Stimulated activated CD4-positive, alpha-beta T cell treated with anti-CD3 and anti-CD28 coated beads, Interleukin-1b, Interleukin-23, amount 100 ng/mL, for 48 hours (primary cell): ENCODE results near the gene IFIT3.
"Not testable (repeated sequence)": the region's sequence is repeated elsewhere in the genome, so short reads cannot be mapped to it uniquely, and the experiment has no call there.

Experiments
- DNase-seq: peaks from one replicate; pipeline ENCODE4 v3.0.0-alpha.2; 2020

IFIT3 gene

DNA sequence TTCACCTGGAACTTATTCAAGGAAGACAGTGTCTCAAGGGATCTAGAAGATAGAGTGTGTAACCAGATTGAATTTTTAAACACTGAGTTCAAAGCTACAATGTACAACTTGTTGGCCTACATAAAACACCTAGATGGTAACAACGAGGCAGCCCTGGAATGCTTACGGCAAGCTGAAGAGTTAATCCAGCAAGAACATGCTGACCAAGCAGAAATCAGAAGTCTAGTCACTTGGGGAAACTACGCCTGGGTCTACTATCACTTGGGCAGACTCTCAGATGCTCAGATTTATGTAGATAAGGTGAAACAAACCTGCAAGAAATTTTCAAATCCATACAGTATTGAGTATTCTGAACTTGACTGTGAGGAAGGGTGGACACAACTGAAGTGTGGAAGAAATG is 10.9 kb downstream of the IFIT3 start:
- no peak for DNase-seq

DNA sequence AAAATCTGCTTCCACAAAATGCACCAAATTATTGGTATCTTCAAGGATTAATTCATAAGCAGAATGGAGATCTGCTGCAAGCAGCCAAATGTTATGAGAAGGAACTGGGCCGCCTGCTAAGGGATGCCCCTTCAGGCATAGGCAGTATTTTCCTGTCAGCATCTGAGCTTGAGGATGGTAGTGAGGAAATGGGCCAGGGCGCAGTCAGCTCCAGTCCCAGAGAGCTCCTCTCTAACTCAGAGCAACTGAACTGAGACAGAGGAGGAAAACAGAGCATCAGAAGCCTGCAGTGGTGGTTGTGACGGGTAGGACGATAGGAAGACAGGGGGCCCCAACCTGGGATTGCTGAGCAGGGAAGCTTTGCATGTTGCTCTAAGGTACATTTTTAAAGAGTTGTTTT is 12.1 kb downstream of the IFIT3 start:
- DNase-seq = no peak

DNA sequence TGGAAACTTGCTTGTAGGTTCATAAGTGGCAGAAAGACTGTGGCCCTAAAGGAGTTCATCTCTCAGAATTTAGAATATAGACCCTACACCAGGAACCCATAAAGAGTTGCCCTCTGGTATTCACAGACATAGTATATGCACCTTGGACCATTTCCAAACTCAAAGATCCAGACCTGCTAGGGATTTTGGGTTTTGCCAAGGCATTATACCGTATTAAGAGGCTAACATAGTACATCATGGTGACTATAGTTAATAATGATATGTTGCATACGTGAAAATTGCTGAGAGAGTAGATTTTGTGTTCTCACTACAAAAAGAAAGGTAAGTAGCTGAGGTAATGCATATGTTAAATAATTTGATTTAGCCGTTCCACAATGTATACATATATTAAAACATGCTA is 13.9 kb downstream of the IFIT3 start:
- no peak for DNase-seq

DNA sequence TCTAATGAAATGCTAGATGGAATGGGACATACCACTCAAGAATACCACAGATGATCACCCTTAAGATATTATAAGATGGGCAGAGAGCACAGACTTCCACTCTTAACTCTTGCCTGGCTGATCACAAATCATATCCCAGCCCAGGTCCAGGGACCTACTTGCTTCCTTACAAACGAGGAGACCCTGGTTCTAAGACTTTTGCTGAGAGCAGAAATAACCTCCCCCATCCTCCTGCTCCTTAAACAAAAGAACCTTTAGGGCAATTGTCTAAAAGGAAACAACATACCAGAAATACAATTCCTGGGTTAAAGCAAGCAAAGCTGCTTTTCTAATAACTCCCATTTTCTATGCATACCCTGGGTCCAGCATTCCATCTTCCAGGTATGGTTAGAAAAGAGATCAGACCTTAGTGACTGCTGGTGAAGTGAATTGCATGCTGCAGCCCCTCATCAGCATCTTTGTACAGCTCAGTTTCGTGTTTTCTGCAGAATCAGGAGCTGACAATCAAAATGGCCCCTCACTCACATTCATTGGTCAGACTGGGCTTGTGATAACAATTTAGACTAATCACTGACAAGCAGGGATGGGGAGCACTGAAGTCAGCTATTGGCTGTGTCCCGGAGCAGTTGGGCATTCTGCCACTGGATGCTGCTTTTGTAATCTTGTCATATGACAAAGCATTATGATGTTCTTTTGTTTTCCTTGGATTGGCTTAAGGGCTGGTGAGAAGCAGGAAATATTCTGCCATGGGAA is 14.6 kb downstream of the IFIT3 start:
- no peak for DNase-seq

DNA sequence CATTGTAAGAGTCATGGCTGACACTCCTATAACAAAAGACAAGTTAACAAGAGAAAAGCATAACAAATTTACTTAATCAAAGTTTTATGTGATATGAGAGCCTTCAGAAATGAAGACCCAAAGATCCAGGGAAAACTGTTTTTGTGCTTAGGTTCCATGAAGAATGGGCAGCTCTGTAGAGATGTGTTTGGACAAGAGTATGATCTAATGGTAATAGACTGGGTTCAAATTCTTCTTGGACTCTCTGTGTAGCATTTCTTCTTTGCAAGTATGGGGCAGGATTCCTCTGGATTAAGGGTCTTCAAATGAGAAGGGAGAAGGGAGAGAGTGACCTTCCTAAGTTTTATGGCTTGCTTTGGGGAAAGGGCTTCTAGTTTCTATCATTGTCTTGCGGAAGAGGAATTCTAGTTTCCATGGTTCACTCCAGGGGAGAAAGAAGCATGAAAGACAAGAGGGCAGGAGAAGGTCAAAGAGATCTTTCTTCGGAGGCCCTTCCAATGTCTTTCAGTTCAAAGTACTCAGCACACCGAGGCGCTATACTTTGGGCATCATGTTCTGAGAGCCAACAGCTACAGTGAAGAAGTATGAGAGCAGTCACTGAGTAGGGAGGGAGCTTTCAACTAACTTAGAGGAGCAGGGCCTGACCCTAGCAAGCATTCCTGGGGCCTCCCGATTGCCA is 15.4 kb downstream of the IFIT3 start:
- DNase-seq = no peak

DNA sequence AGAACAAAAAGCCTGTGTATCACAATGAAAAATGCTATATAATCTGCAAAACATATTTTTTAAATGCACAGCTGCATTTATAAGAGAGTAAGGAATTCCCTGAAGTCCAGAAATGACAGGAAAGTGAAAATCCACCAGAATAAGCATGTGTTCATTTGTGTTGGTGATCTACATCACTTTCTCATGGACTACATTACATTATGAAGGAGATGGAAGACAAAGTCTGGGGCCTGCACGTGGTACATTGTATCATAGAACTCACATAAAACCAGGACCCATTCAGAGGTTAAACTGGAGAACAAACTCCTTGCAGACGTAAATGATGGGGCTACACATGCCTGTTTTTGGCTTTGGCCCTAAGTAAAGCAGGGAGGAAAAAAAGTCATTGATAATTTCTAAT is 16.4 kb downstream of the IFIT3 start:
- no peak for DNase-seq

DNA sequence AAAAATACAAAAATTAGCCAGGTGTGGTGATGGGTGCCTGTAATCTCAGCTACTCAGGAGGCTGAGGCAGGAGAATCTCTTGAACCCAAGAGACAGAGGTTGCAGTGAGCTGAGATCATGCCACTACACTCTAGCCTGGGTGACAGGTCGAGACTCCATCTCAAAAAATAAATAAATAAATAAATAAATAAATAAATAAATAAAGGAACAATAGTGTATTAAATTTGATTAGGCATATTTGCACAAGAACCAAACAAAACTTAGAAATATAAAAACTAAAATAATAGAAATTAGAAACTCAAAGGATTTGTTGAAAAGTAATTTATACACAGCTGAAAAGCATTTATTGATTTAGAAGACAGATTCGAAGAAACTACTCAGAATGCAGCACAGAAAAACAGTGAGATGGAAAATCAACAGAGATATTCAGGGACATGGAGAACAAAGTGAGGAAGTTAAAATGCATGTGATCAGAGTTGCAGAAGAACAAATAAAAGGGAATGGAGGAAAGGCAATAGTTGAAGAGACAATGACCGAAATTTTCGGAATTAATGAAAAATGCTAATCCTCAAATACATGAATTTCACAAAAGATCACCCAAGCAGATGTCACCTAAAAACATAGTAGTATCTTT is 17.7 kb downstream of the IFIT3 start:
- DNase-seq = no peak

DNA sequence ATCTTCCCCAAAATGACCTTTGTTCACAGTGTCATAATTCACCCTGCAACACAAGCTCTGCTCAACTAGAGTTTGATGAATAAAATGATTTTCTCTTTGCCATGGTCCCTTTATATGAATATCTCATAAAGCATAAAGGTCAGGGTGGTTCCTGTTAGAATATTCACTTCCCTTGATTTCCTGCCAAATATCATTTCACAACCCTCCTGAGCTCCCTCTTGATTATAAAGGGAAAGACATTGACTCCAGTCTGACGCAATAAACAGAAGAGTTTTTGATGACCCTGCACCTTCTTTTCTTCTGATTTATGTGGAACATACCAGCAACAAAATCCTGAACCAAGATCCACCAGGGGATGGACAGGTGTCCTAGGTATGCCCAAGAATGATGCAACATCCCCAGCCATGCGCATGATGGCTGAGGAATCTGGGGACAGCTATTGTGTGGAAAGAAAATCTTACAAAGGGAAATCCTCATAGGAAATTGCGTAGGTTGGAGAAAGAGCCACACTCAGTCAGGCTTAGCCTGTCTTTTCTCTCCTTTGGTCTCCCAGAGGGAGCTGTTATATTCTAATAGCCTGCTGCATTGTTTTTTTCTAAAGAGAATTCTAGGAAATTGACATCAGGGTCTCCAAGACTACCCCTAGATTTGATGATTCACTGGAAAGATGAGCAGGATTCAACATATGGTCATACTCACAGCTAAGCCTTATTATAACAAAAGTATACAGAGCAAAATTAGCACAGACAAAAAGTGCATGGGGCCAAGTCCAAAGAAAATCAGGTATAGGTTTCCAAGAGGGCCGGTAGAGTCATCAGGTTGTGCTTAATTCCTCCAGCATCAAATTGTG is 18.8 kb downstream of the IFIT3 start:
- no peak for DNase-seq

DNA sequence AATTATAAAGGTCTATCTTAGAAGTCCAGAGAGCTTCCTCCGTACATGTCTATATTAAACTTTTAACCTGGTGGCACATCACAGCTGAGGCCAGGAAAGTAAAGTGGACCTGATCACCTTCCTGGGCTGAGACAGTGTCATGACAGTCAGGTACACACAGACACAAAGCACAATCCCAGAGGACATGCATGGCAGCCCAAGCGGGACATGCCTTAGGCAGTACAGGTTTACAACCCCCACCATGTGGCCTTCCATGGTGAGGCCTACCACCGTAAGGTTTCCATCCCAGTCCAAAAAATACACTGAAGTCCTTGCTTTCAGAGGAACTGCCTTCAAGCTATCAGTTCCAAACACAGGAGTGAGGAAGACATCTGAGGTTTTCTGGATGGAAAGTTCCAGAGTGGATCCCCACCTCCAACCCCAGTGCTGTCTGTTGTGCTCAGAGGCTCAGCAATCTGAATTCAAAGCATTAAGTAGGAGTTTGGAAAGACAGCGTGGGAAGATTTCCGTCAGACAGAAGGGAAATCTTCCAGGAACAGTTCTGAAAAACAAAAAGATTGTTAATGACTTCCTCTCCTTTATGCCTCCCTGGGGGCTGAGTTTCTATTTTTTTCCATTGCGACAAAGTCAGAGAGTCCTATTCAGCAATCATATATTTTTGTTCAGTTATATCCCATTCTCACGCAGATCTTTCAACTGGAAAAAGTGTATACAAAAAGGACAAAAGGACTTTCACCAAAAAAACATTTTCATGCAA is 20.1 kb downstream of the IFIT3 start:
- no peak for DNase-seq

DNA sequence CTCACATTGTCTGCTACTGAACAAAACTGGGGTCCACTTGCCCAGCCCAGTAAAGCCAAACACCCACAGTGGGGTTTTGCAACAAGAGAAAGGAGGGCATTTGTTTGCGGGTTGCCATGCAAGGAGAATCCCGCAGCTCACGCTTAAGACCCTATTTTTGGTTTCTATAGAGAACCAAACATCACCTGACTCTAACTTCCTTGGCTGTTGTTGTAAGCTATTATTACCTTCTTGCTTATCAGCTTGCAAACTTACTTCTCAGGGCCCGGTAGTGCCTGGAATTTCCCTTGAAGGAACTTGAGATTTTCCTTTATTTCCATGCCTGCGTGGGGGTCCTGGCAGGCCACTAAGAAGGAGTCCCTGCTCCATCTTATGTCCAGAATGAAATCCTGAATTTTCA is 20.7 kb downstream of the IFIT3 start:
- no peak for DNase-seq

DNA sequence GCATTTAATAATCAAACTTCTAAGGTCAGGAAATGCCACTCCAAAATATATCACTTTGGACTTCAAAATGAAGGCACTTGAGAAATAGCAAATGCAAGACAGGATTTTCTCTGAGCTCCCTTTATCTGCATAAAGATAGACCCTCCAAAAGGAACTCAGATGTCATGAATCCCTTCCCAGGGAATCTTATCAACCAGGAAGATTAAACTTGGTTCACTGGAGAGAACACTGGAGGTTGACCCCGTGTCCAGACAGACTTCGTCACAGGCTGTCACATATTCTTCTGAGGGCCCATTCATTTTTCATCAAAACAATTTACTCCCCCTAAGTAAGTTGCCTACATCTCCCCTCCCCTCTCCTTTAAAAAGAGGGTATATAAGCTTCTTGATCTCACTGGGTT is 21.2 kb downstream of the IFIT3 start:
- no peak for DNase-seq

DNA sequence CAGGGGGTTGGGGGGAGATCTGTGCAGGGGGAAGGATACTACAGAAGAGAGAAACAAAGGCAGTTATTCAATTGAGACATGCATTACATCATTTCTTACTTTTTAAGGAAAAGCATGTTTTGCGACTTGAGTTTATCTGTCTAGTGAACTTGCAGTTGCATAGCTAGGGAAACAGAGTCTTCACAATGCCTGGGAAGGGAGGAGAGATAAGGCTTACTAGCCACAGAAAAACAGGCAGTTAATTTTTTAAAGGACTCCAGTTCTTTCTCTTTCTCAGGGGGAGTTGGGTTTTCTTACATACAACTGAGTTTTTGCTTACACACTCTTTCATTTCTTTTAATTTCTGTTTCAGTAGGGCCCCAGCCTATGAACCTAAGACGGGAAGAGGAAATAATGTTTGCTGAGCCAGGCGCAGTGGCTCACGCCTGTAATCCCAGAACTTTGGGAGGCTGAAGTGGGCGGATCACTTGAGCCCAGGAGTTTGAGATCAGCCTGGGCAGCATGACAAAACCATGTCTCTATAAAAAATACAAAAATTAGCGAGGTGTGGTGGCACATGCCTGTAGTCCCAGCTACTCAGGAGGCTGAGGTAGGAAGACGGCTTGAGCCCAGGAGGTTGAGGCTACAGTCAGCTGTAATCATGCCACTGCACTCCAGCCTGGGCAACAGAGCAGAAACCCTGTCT is 23.0 kb downstream of the IFIT3 start:
- not testable (repeated sequence) for DNase-seq

DNA sequence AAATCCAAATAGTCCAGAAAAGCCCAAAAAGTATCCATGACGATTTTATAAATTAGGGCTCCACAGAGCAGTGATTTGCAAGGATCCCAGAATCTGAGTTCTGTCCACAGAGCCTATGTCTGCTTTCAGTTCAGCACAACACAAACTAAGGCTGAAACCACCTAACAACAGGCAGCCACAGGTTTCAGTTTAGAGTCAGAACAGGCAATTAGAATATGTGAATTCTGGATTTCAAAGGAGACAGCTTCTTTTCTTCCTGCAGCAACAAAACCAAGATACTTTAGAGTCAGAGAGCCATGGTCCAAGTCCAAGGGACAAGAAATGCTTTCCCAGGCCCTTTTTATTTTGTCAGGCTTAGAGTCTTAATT is 23.6 kb downstream of the IFIT3 start:
- no peak for DNase-seq

DNA sequence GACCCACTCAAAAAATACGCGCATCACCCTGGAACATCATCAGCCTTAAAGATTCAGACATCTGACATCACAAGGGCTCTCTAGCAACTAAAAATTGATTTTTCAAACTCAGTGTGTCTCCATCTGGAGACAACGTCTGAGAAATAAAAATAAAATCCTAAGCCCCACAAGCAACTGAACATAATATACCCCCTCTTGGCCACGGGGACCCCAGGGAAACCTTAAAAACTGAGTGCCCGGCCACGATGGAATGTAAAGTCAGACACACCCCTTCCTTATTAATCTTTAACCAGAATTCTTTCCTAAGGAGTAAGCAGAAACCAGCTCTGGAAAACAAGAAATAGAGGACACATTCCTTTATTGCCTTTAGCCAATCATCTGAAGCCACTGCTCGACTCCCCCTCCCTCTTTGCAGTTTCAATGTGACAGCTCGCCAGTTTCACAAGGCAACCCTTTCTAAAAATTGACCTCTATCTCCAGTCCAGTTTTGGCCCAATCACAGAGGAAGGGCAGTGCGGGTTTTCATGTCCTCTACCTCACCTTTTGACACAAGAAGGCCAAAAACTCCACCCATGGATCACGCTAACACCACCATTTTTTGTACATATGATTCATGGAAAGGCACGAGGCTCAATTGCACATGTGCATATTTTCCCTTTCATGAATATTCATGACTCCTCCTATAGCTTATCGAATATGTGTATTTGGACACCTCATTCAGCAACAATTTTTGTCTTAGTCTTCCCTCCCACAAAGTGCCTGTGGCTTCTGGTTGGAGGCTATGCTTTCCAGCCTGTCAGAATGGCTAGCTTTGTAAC is 24.2 kb downstream of the IFIT3 start:
- no peak for DNase-seq

DNA sequence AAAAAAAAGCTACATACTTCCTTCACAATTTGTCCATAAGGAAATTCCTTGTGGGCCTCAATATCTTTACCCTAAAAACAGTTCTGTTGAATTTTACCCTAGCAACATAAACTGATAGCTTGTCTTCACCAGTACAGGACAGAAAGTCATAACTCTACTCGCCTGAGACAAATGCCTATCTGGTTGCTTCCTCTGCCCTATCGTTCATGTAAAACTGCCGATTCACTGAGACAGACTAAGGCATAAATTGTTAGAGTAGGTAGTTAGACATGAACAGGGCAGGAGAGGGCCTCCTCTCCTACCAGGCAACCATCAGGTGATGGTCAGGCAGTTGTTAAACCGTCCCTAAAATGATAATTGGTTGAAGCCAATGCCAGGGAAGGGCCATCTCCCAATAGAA is 25.0 kb downstream of the IFIT3 start:
- no peak for DNase-seq

DNA sequence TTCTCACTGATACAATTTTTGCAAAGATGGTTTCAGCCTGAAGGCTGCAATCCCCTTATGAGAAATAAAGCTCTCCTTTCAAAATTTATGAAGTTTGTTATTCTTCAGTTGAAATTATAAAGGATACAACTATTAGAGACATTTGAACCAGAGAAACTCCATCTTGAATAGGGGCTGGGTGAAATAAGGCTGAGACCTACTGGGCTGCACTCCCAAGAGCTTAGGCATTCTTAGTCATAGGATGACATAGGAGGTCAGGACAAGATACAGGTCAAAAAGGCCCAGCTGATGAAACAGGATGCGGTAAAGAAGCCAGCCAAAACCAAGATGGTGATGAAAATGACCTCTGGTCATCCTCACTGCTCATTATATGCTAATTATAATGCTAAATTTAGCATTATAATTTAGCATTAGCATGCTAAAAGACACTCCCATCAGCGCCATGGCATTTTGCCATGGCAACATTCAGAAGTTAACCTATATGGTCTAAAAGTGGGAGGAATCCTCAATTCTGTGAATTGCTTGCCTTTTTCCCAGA is 27.7 kb downstream of the IFIT3 start:
- no peak for DNase-seq

DNA sequence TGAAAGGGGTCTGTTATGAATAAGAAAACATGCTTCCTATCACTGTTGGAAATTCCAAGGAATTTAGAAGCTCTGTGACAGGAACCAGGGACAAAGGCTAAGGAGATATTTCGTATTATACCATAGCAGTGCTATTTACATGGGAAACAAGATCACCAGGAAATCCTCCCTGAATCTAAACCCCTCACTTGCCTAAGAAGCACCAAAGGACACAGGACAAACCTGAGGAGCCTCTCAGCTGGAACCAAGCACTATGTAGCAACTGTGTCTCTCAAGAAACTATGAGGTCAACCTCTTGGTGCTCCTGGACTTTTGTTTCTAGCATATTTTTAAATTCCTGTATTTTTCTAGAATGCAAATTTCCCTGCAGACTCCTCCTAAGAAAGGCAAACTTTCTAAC is 29.3 kb downstream of the IFIT3 start:
- no peak for DNase-seq

DNA sequence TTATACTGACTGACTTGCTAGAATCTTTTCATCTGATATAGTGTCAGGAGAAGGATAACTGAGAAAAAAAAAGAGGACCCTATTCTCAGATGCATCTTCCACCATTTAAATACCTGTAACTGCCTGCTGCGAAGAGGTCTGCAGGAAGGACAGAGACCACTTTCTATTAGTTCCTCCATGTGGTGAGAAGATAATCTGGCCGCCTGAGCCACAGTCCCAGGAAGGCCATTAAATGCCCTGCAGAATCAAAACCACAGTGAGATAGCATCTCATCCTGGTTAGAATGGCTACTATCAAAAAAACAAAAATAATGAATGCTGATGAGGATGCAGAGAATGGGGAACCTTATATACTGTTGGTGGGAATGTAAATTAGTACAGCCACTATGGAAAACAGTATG is 30.2 kb downstream of the IFIT3 start:
- no peak for DNase-seq

DNA sequence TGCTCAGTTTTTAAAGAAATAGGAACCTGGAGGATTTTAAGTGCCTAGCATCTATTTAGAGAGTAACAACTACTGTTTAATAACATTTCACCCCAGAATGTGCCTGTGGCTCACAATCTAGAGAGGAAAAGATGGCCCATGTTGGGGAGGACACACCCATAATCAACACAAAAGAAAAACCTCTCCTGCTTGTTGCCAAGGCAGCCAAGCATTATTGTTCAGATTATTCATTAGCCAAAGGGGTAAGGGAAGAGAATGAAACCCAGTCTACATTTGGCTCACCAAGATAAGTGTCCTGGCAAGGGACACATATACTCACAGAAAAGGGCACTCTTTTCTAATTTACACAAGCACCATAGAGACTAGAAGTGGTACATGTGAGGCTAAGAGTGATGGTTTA is 32.4 kb downstream of the IFIT3 start:
- no peak for DNase-seq

DNA sequence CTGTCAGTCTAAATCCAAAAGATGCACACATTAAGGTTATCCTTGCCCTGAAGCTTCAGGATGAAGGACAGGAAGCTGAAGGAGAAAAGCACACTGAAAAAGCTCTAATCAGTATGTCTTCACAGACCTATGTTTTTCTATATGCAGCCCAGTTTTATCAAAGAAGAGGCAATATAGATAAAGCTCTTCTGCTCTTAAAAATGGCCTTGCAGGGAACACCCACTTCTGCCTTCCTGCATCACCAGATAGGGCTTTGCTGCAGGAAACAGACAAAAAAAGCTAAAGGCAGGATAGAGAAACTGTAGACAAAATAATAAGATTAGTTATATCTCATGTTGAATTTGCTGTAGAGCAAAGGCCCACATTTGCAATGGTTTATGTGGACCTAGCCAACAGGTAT is 35.1 kb downstream of the IFIT3 start:
- no peak for DNase-seq
